Thyroid gland (tissue), 4 donors: Measurements from ENCODE around the gene SAMD4A. TPM values are rescaled to one million over a fixed set of nuclear protein-coding genes. Genes with fewer than 3 reads are reported as not detected.
"Not testable (repeated sequence)": the region's sequence is repeated elsewhere in the genome, so short reads cannot be mapped to it uniquely, and the experiment has no call there.

Source experiments
- DNase-seq, 2 donors: peaks; one replicate each; pipeline ENCODE4 v3.0.0-alpha.2; 2019
- H3K27ac ChIP-seq, 3 donors: fragments of 200-600 bp; sonication (generic); 1 replicate in 2 of 3; 2 replicates in 1 of 3; pipeline ENCODE4 v1.5.1; 2016 to 2019; ENCODE audit warnings: mild to moderate bottlenecking in 1 of 3, moderate library complexity in 1 of 3
- H3K27me3 ChIP-seq: fragments of 200-600 bp; sonication (generic); one replicate; pipeline ENCODE4 v1.5.1; 2019
- H3K36me3 ChIP-seq, 2 donors: fragments of 200-600 bp; sonication (generic); one replicate each; pipeline ENCODE4 v1.5.1; 2016 to 2019
- H3K4me1 ChIP-seq, 2 donors: fragments of 200-600 bp; sonication (generic); one replicate each; pipeline ENCODE4 v1.5.1; 2017 to 2019
- H3K4me3 ChIP-seq, 3 donors: fragments of 200-600 bp; sonication (generic); replicated peaks in 1 of 3; 1 replicate in 2 of 3; 2 replicates in 1 of 3; pipeline ENCODE4 v1.5.1; 2016; ENCODE audit warnings: mild to moderate bottlenecking in 1 of 3
- H3K9me3 ChIP-seq: fragments of 200-600 bp; sonication (generic); one replicate; pipeline ENCODE4 v1.5.1; 2017
- CTCF ChIP-seq, 6 experiments: fragments of 200-600 bp in 3 of 6; fragments of 450-650 bp in 3 of 6; sonication (generic) in 3 of 6; IDR thresholded peaks; one replicate each; pipeline ENCODE4 v1.5.1; 2016 to 2019; ENCODE audit warnings: antibody characterized with exemption in 6 of 6, mild to moderate bottlenecking in 2 of 6, inconsistent platforms in 1 of 6, moderate library complexity in 1 of 6
- POLR2A ChIP-seq, 2 donors: fragments of 450-650 bp; IDR thresholded peaks; one replicate each; pipeline ENCODE4 v1.6.1; 2017; ENCODE audit warnings: antibody characterized with exemption in 2 of 2, mild to moderate bottlenecking in 2 of 2, moderate library complexity in 1 of 2
- WGBS, 2 donors: methylation state at CpG; one replicate each; pipeline ENCODE4 v1.1.5; 2017; 5-methylcytosine and 5-hydroxymethylcytosine counted together
- intact Hi-C: fragments of 100-400 bp; cut with DNase I; formaldehyde crosslinking; loops from one replicate; pipeline ENCODE4 v1.15.1; 2023
- total RNA-seq, 4 donors: library from RNA; depleted of rRNA; stranded (reverse); fragments of >200 nt; gene quantifications; one replicate each; pipeline ENCODE4 v1.2.3, GENCODE V29; 2016

Gene SAMD4A
- total RNA-seq, 4 donors from 2014 or later, result 12.6 to 32.7 (median 17.6) TPM

- WGBS, 2 donors, result 90 to 94% methylated on average over 4 of the region's 4 CpGs
- intact Hi-C loops, result no loop called here
Measured at GRCh38 chr14:54749180-54749579, 182.3 kb downstream of the SAMD4A start.

GRCh38 chr14:54749727-54750126 is 182.8 kb downstream of the SAMD4A start:
- Histone ChIP-seq H3K27ac (no peak overlapping the region), H3K4me3 (no peak overlapping the region), H3K36me3 (no peaks in the 10 kb centered on the region), H3K9me3 (no peaks in the 10 kb centered on the region), H3K27me3 (no peaks in the 10 kb centered on the region), H3K4me1 (peaks cover 0 to 7% of the 10 kb centered on the region in 2 donors)
- no peak for TF ChIP-seq POLR2A (IDR thresholded peaks at IDR 0.05)
- TF ChIP-seq CTCF (IDR thresholded peaks at IDR 0.05), result no peak
- intact Hi-C loops, result no loop called here
- no peak for DNase-seq
- WGBS, 2 donors, result 80 to 87% methylated on average over 5 of the region's 5 CpGs

More at GRCh38 chr14:54749180-54749579, 182.3 kb downstream of the SAMD4A start:
- DNase-seq, result no peak
- TF ChIP-seq CTCF (IDR thresholded peaks at IDR 0.05), result no peak
- no peak for TF ChIP-seq POLR2A (IDR thresholded peaks at IDR 0.05)
- H3K4me1 ChIP-seq, result peaks cover 0 to 7% of the 10 kb centered on the region in 2 donors
- H3K27me3 ChIP-seq, result no peaks in the 10 kb centered on the region
- H3K27ac ChIP-seq, result no peak overlapping the region
- no peak overlapping the region for H3K4me3 ChIP-seq
- H3K9me3 ChIP-seq, result no peaks in the 10 kb centered on the region
- H3K36me3 ChIP-seq, result no peaks in the 10 kb centered on the region

GRCh38 chr14:54752611-54753010 is 185.7 kb downstream of the SAMD4A start:
- intact Hi-C loops, H3K4me3 ChIP-seq, DNase-seq, H3K27me3 ChIP-seq, H3K36me3 ChIP-seq, H3K27ac ChIP-seq, H3K4me1 ChIP-seq, H3K9me3 ChIP-seq: not testable (repeated sequence)
- 86% methylated on average over 9 of the region's 9 CpGs for WGBS, 2 donors

GRCh38 chr14:54753396-54753795 is 186.5 kb downstream of the SAMD4A start:
- H3K4me1 ChIP-seq, DNase-seq, H3K27me3 ChIP-seq, H3K36me3 ChIP-seq, H3K9me3 ChIP-seq, intact Hi-C loops, H3K27ac ChIP-seq, H3K4me3 ChIP-seq: not testable (repeated sequence)
- WGBS, 2 donors, result 94% methylated on average over 3 of the region's 3 CpGs

DNA sequence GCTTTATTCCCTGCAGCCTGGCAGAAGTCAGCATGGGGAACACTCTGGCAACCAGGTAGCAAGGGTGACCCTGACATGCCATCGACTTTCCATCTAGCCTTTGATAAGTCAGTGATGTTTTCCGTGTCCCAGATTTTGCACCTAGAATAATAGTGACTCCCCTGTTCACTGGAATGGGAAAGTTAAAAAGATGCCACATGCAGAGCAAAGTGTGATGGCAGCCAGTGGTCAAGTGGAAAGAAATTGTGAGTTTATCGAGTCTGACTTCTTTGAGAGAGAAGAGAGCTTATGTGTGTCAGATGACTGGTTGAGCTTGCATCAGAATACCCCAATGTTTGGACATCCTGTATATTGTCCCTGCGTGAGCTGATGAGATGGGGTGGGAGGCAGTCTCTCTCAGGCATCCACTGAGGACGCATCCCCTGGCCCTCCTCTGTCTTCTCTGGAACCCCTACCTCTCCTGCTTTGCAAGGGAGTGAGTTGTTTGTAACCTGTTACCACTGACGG is 187.2 kb downstream of the SAMD4A start:
- no peak overlapping the region for H3K4me3 ChIP-seq
- 90 to 91% methylated on average over 6 of the region's 6 CpGs for WGBS, 2 donors
- no peaks in the 10 kb centered on the region for H3K27me3 ChIP-seq
- H3K36me3 ChIP-seq, result no peaks in the 10 kb centered on the region
- intact Hi-C loops, result no loop called here
- H3K4me1 ChIP-seq, result no peaks in the 10 kb centered on the region
- TF ChIP-seq CTCF (IDR thresholded peaks at IDR 0.05) (no peak), POLR2A (IDR thresholded peaks at IDR 0.05) (no peak)
- no peaks in the 10 kb centered on the region for H3K9me3 ChIP-seq
- no peak overlapping the region for H3K27ac ChIP-seq
- DNase-seq, result no peak

DNA sequence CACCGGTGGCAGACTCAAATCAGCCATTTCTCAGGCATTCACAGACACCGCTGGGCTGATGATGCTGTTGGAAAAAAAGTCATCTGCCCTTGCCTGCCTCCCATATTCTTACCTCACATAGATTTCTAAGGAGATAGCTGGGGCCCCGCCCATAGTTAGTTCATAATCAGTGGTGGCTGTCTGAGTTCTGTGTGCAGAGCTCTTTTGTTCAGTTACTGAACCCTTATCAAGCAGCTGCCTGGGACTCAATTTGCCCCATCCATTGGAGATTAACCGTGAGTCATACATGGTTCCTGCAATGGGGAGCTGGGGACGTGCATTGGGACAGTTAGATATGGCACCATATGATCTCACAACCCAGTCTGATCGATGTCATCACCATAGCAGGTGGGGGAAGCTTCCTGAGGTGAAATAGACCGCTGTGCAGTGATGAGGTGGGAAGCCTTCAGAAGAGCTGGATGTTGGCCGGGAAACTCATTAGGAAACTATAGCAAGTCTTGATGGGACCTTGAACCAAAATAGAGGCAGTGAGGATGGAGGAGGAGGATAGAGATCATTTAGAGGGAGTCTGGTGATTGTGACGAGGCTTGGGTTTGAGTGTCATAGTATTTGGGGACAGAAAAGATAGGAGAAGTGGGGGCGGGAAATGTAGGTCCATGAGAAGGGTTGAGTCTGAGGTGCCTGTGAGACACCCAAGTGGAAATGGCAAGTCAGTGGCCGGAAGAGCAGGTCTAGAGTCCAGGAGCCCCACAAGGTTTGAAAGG is 187.9 kb downstream of the SAMD4A start:
- no peaks in the 10 kb centered on the region for H3K9me3 ChIP-seq
- TF ChIP-seq CTCF (IDR thresholded peaks at IDR 0.05) (no peak), POLR2A (IDR thresholded peaks at IDR 0.05) (no peak)
- no peak overlapping the region for H3K27ac ChIP-seq
- no peak for DNase-seq
- H3K4me3 ChIP-seq, result no peak overlapping the region
- no peaks in the 10 kb centered on the region for H3K4me1 ChIP-seq
- H3K36me3 ChIP-seq, result no peaks in the 10 kb centered on the region
- 88 to 89% methylated on average over 11 of the region's 11 CpGs for WGBS, 2 donors
- intact Hi-C loops, result no loop called here
- H3K27me3 ChIP-seq, result no peaks in the 10 kb centered on the region
